Naive thymus-derived CD8-positive, alpha-beta T cell (primary cell): ENCODE results near the gene MTTP. TPM values are rescaled to one million over a fixed set of nuclear protein-coding genes. Genes with fewer than 3 reads are reported as not detected.

Source experiments
- ATAC-seq, 2 donors: fragments of 150-1000 bp; cut with Tn5 transposase in 1 of 2; sonication (Bioruptor Pico), chemical (Tn5 transposase) in 1 of 2; 1 replicate in 1 of 2; 2 replicates in 1 of 2; pipeline ENCODE4 v1.10.0; 2021; ENCODE audit warnings: mild to moderate bottlenecking in 2 of 2, moderate library complexity in 2 of 2
- POLR2A ChIA-PET: fragments of 350-600 bp; sonication (Branson Sonifier 250); formaldehyde crosslinking; loops from one replicate; lab custom pipeline; 2021; ENCODE audit warnings: antibody characterized with exemption; lab: Charles Lee
- DNase-seq, 10 donors: peaks; one replicate each; pipeline versions ENCODE4 v3.0.0 to v3.0.0-alpha.2; 2020 to 2022
- H3K27ac Mint-ChIP-seq, 10 donors: one replicate each; pipeline ENCODE4 v1.8.0; 2020 to 2022; ENCODE audit warnings: mild to moderate bottlenecking in 10 of 10, mixed read lengths in 10 of 10, moderate library complexity in 4 of 10, inconsistent platforms in 1 of 10
- H3K27me3 Mint-ChIP-seq, 5 donors: one replicate each; pipeline ENCODE4 v1.8.0; 2021 to 2022; ENCODE audit warnings: mixed read lengths in 5 of 5
- H3K36me3 Mint-ChIP-seq, 3 donors: one replicate each; pipeline ENCODE4 v1.8.0; 2020 to 2022; ENCODE audit warnings: mixed read lengths in 3 of 3, mild to moderate bottlenecking in 2 of 3, inconsistent platforms in 1 of 3
- H3K4me1 Mint-ChIP-seq, 4 donors: one replicate each; pipeline ENCODE4 v1.8.0; 2021 to 2022; ENCODE audit warnings: mixed read lengths in 4 of 4
- H3K4me3 Mint-ChIP-seq, 10 donors: one replicate each; pipeline ENCODE4 v1.8.0; 2020 to 2022; ENCODE audit warnings: mild to moderate bottlenecking in 10 of 10, mixed read lengths in 10 of 10, moderate library complexity in 6 of 10, inconsistent platforms in 1 of 10
- H3K9me3 Mint-ChIP-seq, 9 donors: one replicate each; pipeline ENCODE4 v1.8.0; 2020 to 2022; ENCODE audit warnings: mixed read lengths in 9 of 9, mild to moderate bottlenecking in 3 of 9, inconsistent platforms in 1 of 9, moderate library complexity in 1 of 9
- polyA plus RNA-seq, 3 donors: library from polyadenylated mRNA; unstranded; fragments of 300-500 nt; fragmentation: Illumina TruSeq; gene quantifications; one replicate each; pipeline ENCODE4 v1.2.3, GENCODE V29; 2021
- total RNA-seq, 8 experiments: library from RNA in 2 of 8; stranded (reverse) in 2 of 8; gene quantifications; one replicate each; pipeline ENCODE4 v1.2.3 and lab custom pipeline; 2021 to 2026

MTTP gene
- total and polyA plus RNA-seq, 5 experiments from 2014 or later, result 0.73 TPM; not detected in 4

GRCh38 chr4:99668472-99668871 is 93.8 kb downstream of the MTTP start:
- Mint-ChIP-seq H3K27me3 (peaks cover 7 to 47% (median 15%) of the 10 kb centered on the region in 5 donors), H3K9me3 (peaks cover 12 to 40% (median 21%) of the 10 kb centered on the region in 9 donors), H3K4me1 (no peaks in the 10 kb centered on the region), H3K27ac (no peak overlapping the region), H3K4me3 (no peak overlapping the region), H3K36me3 (peaks cover 5 to 28% (median 6%) of the 10 kb centered on the region in 3 donors)
- ATAC-seq (no peak), DNase-seq (no peak)
- POLR2A ChIA-PET, result no interaction called here

GRCh38 chr4:99669084-99669483 is 94.5 kb downstream of the MTTP start:
- no peak for ATAC-seq
- H3K27ac Mint-ChIP-seq, result no peak overlapping the region
- POLR2A ChIA-PET, result no interaction called here
- H3K9me3 Mint-ChIP-seq, result peaks cover 18 to 46% (median 27%) of the 10 kb centered on the region in 9 donors
- H3K27me3 Mint-ChIP-seq, result peaks cover 5 to 47% (median 14%) of the 10 kb centered on the region in 5 donors
- no peak overlapping the region for H3K4me3 Mint-ChIP-seq
- H3K4me1 Mint-ChIP-seq, result no peaks in the 10 kb centered on the region
- DNase-seq, result no peak
- peaks cover 6 to 32% (median 9%) of the 10 kb centered on the region in 3 donors for H3K36me3 Mint-ChIP-seq

GRCh38 chr4:99670409-99671073 is 95.9 kb downstream of the MTTP start:
- peaks cover 6 to 32% (median 9%) of the 10 kb centered on the region in 3 donors for H3K36me3 Mint-ChIP-seq
- H3K4me3 Mint-ChIP-seq, result no peak overlapping the region
- POLR2A ChIA-PET, result no interaction called here
- H3K27me3 Mint-ChIP-seq, result peaks cover 8 to 46% (median 17%) of the 10 kb centered on the region in 5 donors
- peaks cover 18 to 52% (median 32%) of the 10 kb centered on the region in 9 donors for H3K9me3 Mint-ChIP-seq
- no peak overlapping the region for H3K27ac Mint-ChIP-seq
- DNase-seq (no peak), ATAC-seq (no peak)
- H3K4me1 Mint-ChIP-seq, result no peaks in the 10 kb centered on the region

Other genes with a start within 250 kb of the MTTP start
- not detected for gene ADH1C, start 222.1 kb upstream of the MTTP start, total RNA-seq
- not detected for gene ADH1C, start 222.1 kb upstream of the MTTP start, polyA plus RNA-seq
- not detected for gene ADH7, start 139.5 kb upstream of the MTTP start, total RNA-seq
- gene ADH7, start 139.5 kb upstream of the MTTP start, polyA plus RNA-seq, result not detected
- not detected for gene C4orf17, start 63.8 kb upstream of the MTTP start, total RNA-seq
- gene C4orf17, start 63.8 kb upstream of the MTTP start, polyA plus RNA-seq, result not detected
- 1 to 10 TPM; 5.2 to 8.7 TPM for gene TRMT10A, start 10.8 kb upstream of the MTTP start, total RNA-seq
- gene TRMT10A, start 10.8 kb upstream of the MTTP start, polyA plus RNA-seq, result 1 to 10 TPM; 2.5 to 2.9 (median 2.6) TPM
- gene C4orf54, start 83.0 kb downstream of the MTTP start, total RNA-seq, result not detected
- gene C4orf54, start 83.0 kb downstream of the MTTP start, polyA plus RNA-seq, result not detected
- gene DAPP1, start 242.0 kb downstream of the MTTP start, total RNA-seq, result 10 to 100 TPM; 11.2 to 12.1 TPM
- gene DAPP1, start 242.0 kb downstream of the MTTP start, polyA plus RNA-seq, result 10 to 100 TPM in 2 of 3 donors, 1 to 10 TPM in 1; 8.6 to 17.0 (median 12.2) TPM